NCI-H146 treated with DMSO at 0.1 percent for 48 hours (cell line): ENCODE data around the gene RASA3.
"Not testable (repeated sequence)": the region's sequence is repeated elsewhere in the genome, so short reads cannot be mapped to it uniquely, and the experiment has no call there.

Experiments used
- DNase-seq: peaks from one replicate; lab custom pipeline; 2025; ENCODE audit not compliant: unreplicated experiment; lab: John Stamatoyannopoulos, UW

The RASA3 gene

GRCh38 chr13:114115796-114116195, 16.6 kb downstream of the RASA3 start:
- DNase-seq, result no peak

GRCh38 chr13:114115191-114115671, 17.2 kb downstream of the RASA3 start:
- no peak for DNase-seq

- not testable (repeated sequence) for DNase-seq
These were observed 17.8 kb downstream of the RASA3 start for GRCh38 chr13:114114666-114115065.

- no peak for DNase-seq
These were observed 18.3 kb downstream of the RASA3 start for GRCh38 chr13:114114006-114114640.

GRCh38 chr13:114113395-114113794, 19.0 kb downstream of the RASA3 start:
- DNase-seq, result not testable (repeated sequence)

- no peak for DNase-seq
These were observed 19.5 kb downstream of the RASA3 start for GRCh38 chr13:114112826-114113322.

- DNase-seq, result no peak
These were observed 20.1 kb downstream of the RASA3 start for GRCh38 chr13:114112231-114112825.

- no peak for DNase-seq
These were observed 20.8 kb downstream of the RASA3 start for GRCh38 chr13:114111577-114111976.

GRCh38 chr13:114110830-114111189, 21.6 kb downstream of the RASA3 start:
- not testable (repeated sequence) for DNase-seq

- no peak for DNase-seq
These were observed 22.2 kb downstream of the RASA3 start for GRCh38 chr13:114110091-114110829.

GRCh38 chr13:114109641-114110041, 22.8 kb downstream of the RASA3 start:
- no peak for DNase-seq

GRCh38 chr13:114108894-114109293, 23.5 kb downstream of the RASA3 start:
- no peak for DNase-seq

GRCh38 chr13:114108141-114108761, 24.2 kb downstream of the RASA3 start:
- no peak for DNase-seq

GRCh38 chr13:114107686-114108081, 24.7 kb downstream of the RASA3 start:
- no peak for DNase-seq

- no peak for DNase-seq
These were observed 25.3 kb downstream of the RASA3 start for GRCh38 chr13:114106991-114107685.

GRCh38 chr13:114106526-114106925, 25.9 kb downstream of the RASA3 start:
- DNase-seq, result no peak

- no peak for DNase-seq
These were observed 26.8 kb downstream of the RASA3 start for GRCh38 chr13:114105521-114106225.

GRCh38 chr13:114104655-114105520, 27.5 kb downstream of the RASA3 start:
- no peak for DNase-seq
